MM.1S (cell line): Measurements from ENCODE around the gene BCL11A.

Source experiments
- DNase-seq: peaks from one replicate; pipeline ENCODE4 v3.0.0-alpha.2; 2015
- H2AFZ ChIP-seq: fragments of 300-600 bp; sonication (generic); 2 replicates; pipeline ENCODE4 v1.6.0; 2016; ENCODE audit warnings: antibody characterized with exemption, low read length
- H3F3A ChIP-seq: fragments of 300-600 bp; sonication (generic); 2 replicates; pipeline ENCODE4 v1.6.1; 2016; ENCODE audit warnings: mild to moderate bottlenecking, antibody characterized with exemption, low read length, moderate library complexity, mixed read lengths; ENCODE audit not compliant: insufficient read depth
- H3K27ac ChIP-seq: fragments of 300-600 bp; sonication (generic); 2 replicates; pipeline ENCODE4 v1.5.1; 2016; ENCODE audit warnings: mild to moderate bottlenecking, low read length
- H3K27me3 ChIP-seq: fragments of 300-600 bp; sonication (generic); replicated peaks from 2 replicates; pipeline ENCODE4 v1.6.0; 2016; ENCODE audit warnings: low read length; ENCODE audit not compliant: insufficient read depth
- H3K36me3 ChIP-seq: fragments of 300-600 bp; sonication (generic); replicated peaks from 2 replicates; pipeline ENCODE4 v1.6.1; 2016; ENCODE audit warnings: mild to moderate bottlenecking, low read length, mixed read lengths; ENCODE audit not compliant: insufficient read depth
- H3K4me1 ChIP-seq: fragments of 300-600 bp; sonication (generic); 2 replicates; pipeline ENCODE4 v1.6.1; 2016; ENCODE audit warnings: low read length, mixed read lengths
- H3K4me2 ChIP-seq: fragments of 300-600 bp; sonication (generic); 2 replicates; pipeline ENCODE4 v1.6.0; 2016; ENCODE audit warnings: low read depth, low read length
- H3K4me3 ChIP-seq: fragments of 300-600 bp; sonication (generic); 2 replicates; pipeline ENCODE4 v1.5.1; 2016; ENCODE audit warnings: low read length, mixed read lengths
- H3K79me2 ChIP-seq: fragments of 300-600 bp; sonication (generic); 2 replicates; pipeline ENCODE4 v1.6.1; 2016; ENCODE audit warnings: mixed run types, low read length, mixed read lengths
- H3K9ac ChIP-seq: fragments of 300-600 bp; sonication (generic); 2 replicates; pipeline ENCODE4 v1.6.1; 2016; ENCODE audit warnings: low read length, mixed read lengths
- H3K9me2 ChIP-seq: fragments of 300-600 bp; sonication (generic); replicated peaks from 2 replicates; pipeline ENCODE4 v1.6.1; 2016; ENCODE audit warnings: mild to moderate bottlenecking, low read length, mixed read lengths; ENCODE audit not compliant: insufficient read depth
- H3K9me3 ChIP-seq: fragments of 300-600 bp; sonication (generic); replicated peaks from 2 replicates; pipeline ENCODE4 v1.6.1; 2016; ENCODE audit warnings: mild to moderate bottlenecking, low read length, mixed read lengths; ENCODE audit not compliant: insufficient read depth
- H4K20me1 ChIP-seq: fragments of 300-600 bp; sonication (generic); 2 replicates; pipeline ENCODE4 v1.6.1; 2016; ENCODE audit warnings: mild to moderate bottlenecking, low read length, moderate library complexity, mixed read lengths; ENCODE audit not compliant: insufficient read depth
- CTCF ChIP-seq: fragments of 300-600 bp; sonication (generic); IDR thresholded peaks from 2 replicates; pipeline ENCODE4 v1.5.1; 2016; ENCODE audit warnings: antibody characterized with exemption, low read length, mixed read lengths
- EZH2 ChIP-seq: fragments of 300-600 bp; sonication (generic); optimal IDR thresholded peaks from 2 replicates; pipeline ENCODE3; 2017; ENCODE audit warnings: low read depth, mild to moderate bottlenecking, antibody characterized with exemption, low read length, mixed read lengths
- EZH2phosphoT487 ChIP-seq: fragments of 300-600 bp; sonication (generic); IDR thresholded peaks from 2 replicates; pipeline ENCODE4 v1.6.1; 2018; ENCODE audit warnings: antibody characterized with exemption, low read length

Gene BCL11A

GRCh38 chr2:60547841-60548240, 5.6 kb downstream of the BCL11A start:
- no peak overlapping the region for H3K4me3 ChIP-seq
- TF ChIP-seq EZH2phosphoT487 (no peak), CTCF (no peak), EZH2 (no peak)
- H3F3A ChIP-seq = peaks cover 11% of the 10 kb centered on the region
- no peak overlapping the region for H2AFZ ChIP-seq
- DNase-seq = no peak
- no peaks in the 10 kb centered on the region for H3K9me3 ChIP-seq
- no peaks in the 10 kb centered on the region for H4K20me1 ChIP-seq
- H3K4me1 ChIP-seq = 0 out of 2 replicates have a peak, but pooled peaks cover 8% of the 10 kb centered on the region
- H3K36me3 ChIP-seq = no peaks in the 10 kb centered on the region
- no peaks in the 10 kb centered on the region for H3K9me2 ChIP-seq
- no peaks in the 10 kb centered on the region for H3K27me3 ChIP-seq
- no peak overlapping the region for H3K9ac ChIP-seq
- H3K4me2 ChIP-seq = no peak overlapping the region
- H3K79me2 ChIP-seq = 0 out of 2 replicates have a peak, but pooled peaks cover 8% of the 10 kb centered on the region
- H3K27ac ChIP-seq = no peak overlapping the region

GRCh38 chr2:60546756-60547420, 6.6 kb downstream of the BCL11A start:
- Histone ChIP-seq H3K79me2 (0 out of 2 replicates have a peak, but pooled peaks cover 8% of the 10 kb centered on the region), H3K9me2 (no peaks in the 10 kb centered on the region), H2AFZ (no peak overlapping the region), H3K4me3 (no peak overlapping the region), H3K9me3 (no peaks in the 10 kb centered on the region), H4K20me1 (no peaks in the 10 kb centered on the region), H3K27me3 (no peaks in the 10 kb centered on the region), H3K27ac (no peak overlapping the region), H3K9ac (no peak overlapping the region), H3K36me3 (no peaks in the 10 kb centered on the region), H3K4me2 (no peak overlapping the region), H3F3A (peaks cover 8% of the 10 kb centered on the region), H3K4me1 (0 out of 2 replicates have a peak, but pooled peaks cover 8% of the 10 kb centered on the region)
- no peak for DNase-seq
- TF ChIP-seq EZH2 (no peak), EZH2phosphoT487 (no peak), CTCF (no peak)

GRCh38 chr2:60544954-60545560, 8.4 kb downstream of the BCL11A start:
- no peaks in the 10 kb centered on the region for H3F3A ChIP-seq
- H4K20me1 ChIP-seq = no peaks in the 10 kb centered on the region
- H2AFZ ChIP-seq = no peak overlapping the region
- TF ChIP-seq EZH2 (no peak), CTCF (no peak), EZH2phosphoT487 (no peak)
- no peak for DNase-seq
- H3K4me1 ChIP-seq = 0 out of 2 replicates have a peak, but pooled peaks cover 8% of the 10 kb centered on the region
- no peaks in the 10 kb centered on the region for H3K36me3 ChIP-seq
- H3K4me2 ChIP-seq = no peak overlapping the region
- H3K9ac ChIP-seq = no peak overlapping the region
- no peaks in the 10 kb centered on the region for H3K9me2 ChIP-seq
- no peaks in the 10 kb centered on the region for H3K27me3 ChIP-seq
- H3K9me3 ChIP-seq = no peaks in the 10 kb centered on the region
- no peak overlapping the region for H3K27ac ChIP-seq
- H3K4me3 ChIP-seq = no peak overlapping the region
- H3K79me2 ChIP-seq = 0 out of 2 replicates have a peak, but pooled peaks cover 8% of the 10 kb centered on the region
